NOMO-1 treated with DMSO at 0.1 percent for 48 hours (cell line): ENCODE measurements around the gene TSNAXIP1.

Experiments
- DNase-seq: peaks from one replicate; lab custom pipeline; 2025; ENCODE audit not compliant: unreplicated experiment; lab: John Stamatoyannopoulos, UW

Gene TSNAXIP1, protein sequence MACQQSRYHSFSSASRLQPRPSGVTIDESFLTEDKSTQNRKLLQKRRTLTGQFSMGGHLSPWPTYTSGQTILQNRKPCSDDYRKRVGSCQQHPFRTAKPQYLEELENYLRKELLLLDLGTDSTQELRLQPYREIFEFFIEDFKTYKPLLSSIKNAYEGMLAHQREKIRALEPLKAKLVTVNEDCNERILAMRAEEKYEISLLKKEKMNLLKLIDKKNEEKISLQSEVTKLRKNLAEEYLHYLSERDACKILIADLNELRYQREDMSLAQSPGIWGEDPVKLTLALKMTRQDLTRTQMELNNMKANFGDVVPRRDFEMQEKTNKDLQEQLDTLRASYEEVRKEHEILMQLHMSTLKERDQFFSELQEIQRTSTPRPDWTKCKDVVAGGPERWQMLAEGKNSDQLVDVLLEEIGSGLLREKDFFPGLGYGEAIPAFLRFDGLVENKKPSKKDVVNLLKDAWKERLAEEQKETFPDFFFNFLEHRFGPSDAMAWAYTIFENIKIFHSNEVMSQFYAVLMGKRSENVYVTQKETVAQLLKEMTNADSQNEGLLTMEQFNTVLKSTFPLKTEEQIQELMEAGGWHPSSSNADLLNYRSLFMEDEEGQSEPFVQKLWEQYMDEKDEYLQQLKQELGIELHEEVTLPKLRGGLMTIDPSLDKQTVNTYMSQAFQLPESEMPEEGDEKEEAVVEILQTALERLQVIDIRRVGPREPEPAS

GRCh38 chr16:67806428-67807147, at the start of gene TSNAXIP1, which contains the start of gene RANBP10:
Gene TSNAXIP1 (plus strand): TSS chr16:67806889. CDS start chr16:67807150, 261 bp downstream.
Gene RANBP10 (minus strand): TSS chr16:67806560. CDS start chr16:67806536, 24 bp downstream.
- DNase-seq: peak; percentile 99

- no peak for DNase-seq
Measured at GRCh38 chr16:67758006-67758405, 48.7 kb upstream of the TSNAXIP1 start.

GRCh38 chr16:67758966-67759365, 47.7 kb upstream of the TSNAXIP1 start:
- DNase-seq: no peak

GRCh38 chr16:67760206-67760955, 46.3 kb upstream of the TSNAXIP1 start:
- DNase-seq: no peak

- no peak for DNase-seq
Measured at GRCh38 chr16:67760956-67761230, 45.8 kb upstream of the TSNAXIP1 start.

DNA sequence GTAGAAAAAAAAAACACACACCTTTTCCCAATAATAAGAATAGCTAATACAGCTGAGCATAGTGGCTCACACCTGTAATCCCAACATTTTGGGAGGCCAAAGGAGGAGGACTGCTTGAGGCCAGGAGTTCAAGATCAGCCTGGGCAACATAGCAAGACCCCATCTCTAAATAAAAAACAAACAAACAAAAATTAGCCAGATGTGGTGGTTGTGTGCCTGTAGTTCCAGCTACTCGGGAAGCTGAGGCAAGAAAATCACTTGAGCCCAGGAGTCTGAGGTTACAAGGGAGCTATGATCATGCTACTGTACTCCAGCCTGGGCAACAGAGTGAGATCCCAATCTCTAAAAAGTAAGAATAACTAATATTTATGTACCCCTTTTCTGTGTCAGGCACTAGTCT, 44.8 kb upstream of the TSNAXIP1 start:
- DNase-seq: no peak

GRCh38 chr16:67762385-67762784, 44.3 kb upstream of the TSNAXIP1 start:
- DNase-seq: no peak

DNA sequence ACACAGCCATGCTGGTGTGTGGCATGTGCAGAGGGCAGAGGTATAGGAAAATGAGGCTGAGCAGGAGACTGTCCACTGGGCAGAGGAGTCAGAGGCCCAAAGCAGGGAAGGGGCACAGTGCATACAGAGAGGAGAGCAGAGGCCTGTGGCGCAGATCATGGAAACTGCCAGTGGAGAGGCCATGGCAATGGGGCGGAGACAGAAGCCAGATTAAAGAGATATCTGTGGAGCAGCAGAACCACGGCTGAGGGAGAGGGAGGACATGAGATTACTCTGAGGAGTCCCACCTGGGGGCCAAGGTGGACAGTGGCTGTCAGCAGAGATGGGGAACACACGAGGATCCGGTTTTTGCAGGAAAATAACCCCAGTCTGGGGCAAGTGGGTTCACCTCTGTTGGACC, 43.6 kb upstream of the TSNAXIP1 start:
- no peak for DNase-seq

- DNase-seq: no peak
Measured at GRCh38 chr16:67764158-67764667, 42.5 kb upstream of the TSNAXIP1 start.

- no peak for DNase-seq
Measured at GRCh38 chr16:67766291-67766690, 40.4 kb upstream of the TSNAXIP1 start.

- no peak for DNase-seq
Measured at GRCh38 chr16:67767953-67768352, 38.7 kb upstream of the TSNAXIP1 start.

DNA sequence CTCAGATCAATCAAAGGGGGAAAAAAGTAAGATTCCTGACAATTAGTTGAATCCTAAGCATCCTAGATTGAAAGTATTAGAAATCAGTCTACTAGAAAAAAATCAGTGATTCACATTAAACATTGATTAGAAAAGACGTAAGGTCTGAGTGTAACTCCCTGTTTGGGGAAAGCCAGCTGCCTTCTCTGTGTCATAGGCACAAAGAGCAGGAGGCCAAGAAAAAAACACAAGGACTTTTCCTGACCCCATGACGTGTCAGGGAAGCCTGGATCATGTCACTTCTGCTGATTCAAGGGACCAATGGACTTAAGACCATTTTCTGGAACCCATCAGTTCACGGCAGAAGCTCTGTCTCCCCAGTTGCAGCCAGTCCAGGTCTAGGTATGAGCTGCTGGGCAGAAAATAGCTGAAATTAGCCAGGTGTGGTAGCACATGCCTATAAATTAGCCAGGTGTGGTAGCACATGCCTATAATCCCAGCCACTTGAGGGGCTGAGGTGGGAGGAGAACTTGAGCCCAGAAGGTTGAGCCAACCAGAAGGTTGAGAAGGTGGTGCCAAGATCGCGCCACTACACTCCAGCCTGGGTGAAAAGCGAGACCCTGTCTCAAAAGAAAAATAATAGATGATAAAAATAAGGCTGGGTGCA, 36.2 kb upstream of the TSNAXIP1 start:
- DNase-seq: no peak

DNA sequence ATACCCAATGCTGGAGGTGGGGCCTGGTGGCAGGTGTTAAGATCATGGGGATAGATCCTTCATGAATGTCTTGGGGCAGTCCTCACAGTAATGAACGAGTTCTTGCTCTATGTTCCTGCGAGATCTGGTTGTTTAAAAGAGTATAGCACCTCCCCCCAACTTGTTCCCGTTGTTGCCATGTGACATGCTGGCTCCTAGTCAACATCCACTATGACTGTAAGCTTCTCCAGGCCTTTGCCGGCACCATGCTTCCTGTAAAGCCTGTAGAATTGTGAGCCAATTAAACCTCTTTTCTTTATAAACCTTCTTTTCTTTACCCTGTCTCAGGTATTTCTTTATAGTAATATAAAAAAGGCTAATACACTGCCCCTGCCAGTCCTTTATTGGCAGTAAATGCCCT, 33.6 kb upstream of the TSNAXIP1 start:
- DNase-seq: no peak

DNA sequence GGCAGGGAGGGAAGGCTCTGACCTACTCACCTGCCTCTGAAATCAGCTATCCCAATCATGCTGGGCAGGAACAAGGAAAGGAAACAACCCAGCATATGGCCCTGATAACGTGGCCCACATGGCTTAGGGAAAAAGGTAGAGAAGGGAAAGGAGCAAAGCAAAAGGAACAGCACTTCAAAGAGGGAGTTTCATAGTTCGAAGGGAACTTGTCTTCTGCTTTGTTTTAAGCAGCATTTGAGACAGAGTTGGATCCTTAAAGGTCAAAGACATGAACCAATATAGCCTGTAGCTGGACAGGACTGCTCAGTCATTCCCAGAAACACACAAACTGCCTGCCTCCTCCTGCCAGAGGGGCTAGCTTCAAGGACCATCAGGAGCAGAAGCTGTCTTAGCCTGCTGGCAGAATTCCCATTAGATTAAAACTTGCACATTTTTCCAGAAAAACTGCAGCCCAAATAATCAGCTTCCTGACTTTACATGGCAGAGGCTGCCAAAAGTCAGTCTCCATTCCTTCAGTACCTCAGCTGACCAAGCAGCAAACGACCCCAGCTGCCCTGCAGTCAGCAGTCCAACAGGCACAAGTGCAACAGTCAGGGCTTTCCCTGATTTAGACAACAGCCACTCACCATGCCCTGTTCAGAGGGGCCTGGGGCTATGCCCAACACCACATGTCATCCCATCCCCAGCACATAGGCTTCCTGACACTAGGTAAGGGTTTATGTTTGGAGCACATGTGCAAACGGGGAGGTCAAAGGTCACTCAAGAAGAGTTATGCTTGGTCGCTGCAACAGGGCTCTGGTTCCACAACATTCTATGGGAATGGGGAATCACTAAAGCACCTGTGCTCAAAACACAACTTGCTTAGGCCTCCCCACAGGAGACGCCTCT, 32.9 kb upstream of the TSNAXIP1 start:
- DNase-seq: no peak

DNA sequence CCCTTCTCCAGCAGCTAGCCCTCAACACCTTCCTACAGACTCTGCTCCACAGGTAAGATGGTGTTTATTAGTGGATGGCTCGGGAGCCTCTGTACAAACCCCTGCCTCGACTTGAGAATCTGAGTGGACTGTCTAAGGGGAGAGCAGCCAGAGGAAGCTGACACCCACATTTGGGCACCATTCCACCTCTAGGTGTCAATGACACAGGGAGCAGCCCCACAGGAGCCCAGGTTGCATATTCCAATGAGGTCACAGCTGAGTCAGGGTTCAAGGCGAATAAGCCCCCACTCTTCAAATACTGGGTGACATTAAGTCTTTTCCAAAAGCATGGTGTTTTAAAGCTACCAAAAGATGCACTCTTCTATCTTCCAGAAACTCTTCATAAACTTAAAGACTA, 32.2 kb upstream of the TSNAXIP1 start:
- no peak for DNase-seq

DNA sequence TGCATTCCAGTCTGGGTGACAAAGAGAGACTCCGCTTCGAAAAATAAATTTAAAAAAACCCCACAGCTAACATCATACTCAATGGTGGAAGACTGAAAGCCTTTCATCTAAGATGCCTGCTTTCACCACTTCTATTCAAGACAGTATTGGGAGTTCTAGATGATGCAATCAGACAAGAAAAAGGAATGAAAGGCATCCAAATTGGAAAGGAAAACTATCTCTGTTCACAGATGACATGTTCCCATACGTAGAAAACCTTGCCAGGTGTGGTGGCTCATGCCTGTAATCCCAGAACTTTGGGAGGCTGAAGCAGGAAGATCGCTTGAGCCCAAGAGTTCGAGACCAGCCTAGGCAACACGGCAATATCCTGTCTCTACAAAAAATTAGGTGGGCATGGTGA, 31.4 kb upstream of the TSNAXIP1 start:
- no peak for DNase-seq

DNA sequence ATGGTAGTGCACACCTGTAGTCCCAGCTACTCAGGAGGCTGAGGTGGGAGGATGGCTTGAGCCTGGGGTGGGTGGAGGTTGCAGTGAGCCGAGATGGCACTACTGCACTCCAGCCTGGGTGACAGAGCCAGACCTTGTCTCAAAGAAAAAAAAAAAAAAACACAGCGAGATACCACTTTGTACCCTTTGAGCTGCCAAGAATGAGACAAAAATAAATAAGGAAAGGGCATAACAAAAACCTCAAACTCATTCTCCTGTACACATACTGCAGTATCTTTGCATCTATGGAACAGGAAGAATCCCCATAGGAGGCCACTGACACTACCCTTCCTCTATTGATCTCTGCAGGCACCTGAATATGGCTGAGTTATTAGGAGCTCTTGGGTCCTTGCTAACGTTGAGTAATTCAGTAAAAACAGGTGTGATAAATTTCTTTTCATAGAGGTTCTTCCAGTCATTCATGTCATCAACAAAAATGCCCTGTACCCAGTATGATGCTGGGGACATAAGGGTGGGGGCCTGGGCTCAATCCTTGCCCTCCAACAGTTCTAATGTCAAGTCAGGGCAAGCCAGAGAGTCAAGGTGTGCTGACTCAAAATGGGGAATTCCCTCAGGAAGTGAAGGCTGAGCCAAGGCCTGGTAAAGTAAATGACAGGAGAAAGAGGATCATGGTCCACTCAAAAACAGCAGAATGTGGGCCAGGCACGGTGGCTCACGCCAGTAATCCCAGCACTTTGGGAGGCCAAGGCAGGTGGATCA, 27.3 kb upstream of the TSNAXIP1 start:
- no peak for DNase-seq

DNA sequence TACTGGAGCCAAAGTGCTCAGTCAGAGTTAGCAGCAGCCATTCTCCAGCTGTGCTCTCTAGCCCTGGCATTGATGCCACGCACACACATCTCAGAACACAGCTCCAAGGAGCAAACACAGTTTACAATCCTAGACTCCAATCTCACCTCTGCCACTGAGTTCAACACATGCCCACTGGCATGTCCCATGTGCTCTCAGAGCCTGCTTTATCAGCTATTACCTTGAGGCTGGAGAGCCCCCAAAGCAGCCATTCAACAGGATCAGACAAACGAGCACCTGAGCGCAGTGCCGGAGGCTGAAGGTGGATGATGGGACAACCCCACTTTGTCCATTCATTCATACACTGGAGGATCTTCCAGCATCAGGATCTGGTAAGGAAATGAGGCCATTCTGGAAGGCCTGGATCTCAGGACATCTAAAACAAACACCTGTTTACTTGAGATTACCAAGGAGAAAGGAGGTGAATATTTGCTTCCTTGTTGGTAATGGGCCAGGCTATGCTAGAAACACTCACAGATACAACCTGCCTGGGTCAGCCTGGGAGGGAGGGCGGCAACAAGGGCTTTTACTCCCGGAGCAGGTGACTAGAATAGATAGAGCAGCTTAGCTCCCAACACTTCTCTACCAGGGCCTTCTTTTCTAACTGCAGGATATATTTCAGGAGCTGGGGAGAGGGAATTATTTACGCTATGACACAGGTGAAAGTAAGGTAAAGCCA, 25.7 kb upstream of the TSNAXIP1 start:
- no peak for DNase-seq
